ENCODE measurements around the gene NCBP3. TPM values are rescaled to one million over a fixed set of nuclear protein-coding genes. Genes with fewer than 3 reads are reported as not detected.

Gene NCBP3
- total RNA-seq, 1 experiment from 2014 or later: 24.8 TPM

DNA sequence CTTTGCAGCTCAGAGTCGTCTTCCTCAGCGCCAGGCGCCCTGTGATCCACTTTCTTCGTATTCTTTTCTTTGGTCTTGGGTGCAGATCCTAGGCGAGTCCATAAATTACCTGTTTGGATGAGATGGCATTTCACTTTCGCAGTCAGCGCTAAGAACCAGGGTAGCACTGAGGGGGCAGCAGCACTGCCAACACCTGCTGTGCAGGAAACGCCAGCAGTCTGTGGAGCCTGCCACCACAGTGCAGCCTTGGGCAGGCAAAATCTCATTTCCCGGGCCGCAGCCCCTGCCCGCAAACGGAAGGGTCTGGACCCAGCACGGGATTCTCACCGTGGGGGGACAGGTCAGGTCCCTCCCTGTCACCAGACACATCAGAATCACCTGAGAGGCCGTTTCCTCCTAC, 32.9 kb downstream of the NCBP3 start:
- DNase-seq (ENCODE audit: low read depth): no peak

DNA sequence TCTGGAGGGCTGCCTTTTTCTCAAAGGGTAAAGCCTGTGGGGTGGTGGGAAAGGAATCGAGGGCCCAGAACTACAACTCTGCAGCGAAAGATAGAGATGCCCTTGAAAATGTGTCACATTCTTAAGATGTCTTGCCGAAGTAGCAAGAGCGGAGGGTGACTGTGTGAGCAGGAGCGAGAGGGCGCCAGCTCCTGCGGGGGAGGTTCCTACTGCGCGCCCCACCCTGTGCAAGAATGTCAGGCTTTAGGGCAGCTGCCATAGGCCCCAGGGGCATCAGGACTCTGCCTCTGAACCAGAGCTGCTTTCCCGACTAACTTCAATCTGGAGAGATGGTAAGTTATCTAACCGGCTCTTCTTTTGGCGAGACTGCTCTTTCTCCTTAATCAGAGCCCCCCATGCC, 33.3 kb downstream of the NCBP3 start:
- DNase-seq (ENCODE audit: low read depth): no peak

DNA sequence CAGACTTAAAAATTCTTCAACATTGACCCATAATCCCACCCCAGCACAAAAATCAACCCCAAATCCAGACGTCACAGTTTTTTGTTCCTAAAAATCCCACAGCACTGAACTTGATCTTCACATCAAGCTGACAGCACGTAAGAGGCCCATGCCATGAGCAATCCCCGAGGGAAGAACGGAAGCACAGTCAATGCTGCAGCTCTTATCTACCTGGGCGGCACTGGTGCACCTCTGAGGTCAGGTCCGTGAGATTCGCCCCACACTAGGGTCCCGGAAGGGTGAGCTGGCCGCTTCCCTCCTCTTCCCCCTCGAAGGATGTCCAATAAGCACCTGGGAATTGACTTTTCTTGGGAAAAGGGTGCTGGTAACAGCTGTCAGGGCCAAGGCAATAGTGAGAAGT, 33.8 kb downstream of the NCBP3 start:
- no peak for DNase-seq (ENCODE audit: low read depth)

DNA sequence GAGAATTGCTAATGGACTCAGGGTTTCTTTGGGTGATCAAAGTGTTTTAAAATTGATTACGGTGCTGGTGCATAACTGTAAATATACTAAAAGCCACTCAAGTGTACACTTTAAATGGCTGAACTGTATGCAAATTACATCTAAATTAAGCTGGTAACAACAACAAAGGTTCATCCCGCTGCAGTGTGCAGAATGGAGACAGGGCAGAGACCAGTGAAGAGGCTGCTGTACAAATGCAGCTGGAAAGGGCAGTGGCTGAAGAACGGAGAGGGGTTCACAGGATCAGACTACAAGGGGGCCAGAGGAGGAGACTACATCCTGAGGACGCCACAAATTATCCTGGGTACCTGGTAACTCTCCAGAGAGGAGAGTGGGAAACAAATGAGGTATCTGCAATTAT, 36.0 kb downstream of the NCBP3 start:
- no peak for DNase-seq (ENCODE audit: low read depth)

DNA sequence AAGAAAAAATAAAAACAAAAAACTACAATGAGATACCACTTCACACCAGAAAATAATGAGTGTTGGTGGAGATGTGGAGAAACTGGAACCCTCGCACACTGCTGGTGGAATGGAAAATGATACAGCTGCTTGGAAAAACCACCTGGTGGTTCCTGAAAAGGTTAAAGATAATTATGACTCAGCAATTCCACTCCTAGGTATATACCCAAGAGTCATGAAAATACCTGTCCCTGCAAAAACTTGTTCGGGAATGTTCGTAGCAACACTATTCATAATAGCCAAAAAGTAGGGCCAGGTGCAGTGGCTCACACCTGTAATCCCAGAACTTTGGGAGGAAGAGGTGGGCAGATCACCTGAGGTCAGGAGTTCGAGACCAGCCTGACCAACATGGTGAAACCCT, 36.9 kb downstream of the NCBP3 start:
- DNase-seq (ENCODE audit: low read depth): no peak

DNA sequence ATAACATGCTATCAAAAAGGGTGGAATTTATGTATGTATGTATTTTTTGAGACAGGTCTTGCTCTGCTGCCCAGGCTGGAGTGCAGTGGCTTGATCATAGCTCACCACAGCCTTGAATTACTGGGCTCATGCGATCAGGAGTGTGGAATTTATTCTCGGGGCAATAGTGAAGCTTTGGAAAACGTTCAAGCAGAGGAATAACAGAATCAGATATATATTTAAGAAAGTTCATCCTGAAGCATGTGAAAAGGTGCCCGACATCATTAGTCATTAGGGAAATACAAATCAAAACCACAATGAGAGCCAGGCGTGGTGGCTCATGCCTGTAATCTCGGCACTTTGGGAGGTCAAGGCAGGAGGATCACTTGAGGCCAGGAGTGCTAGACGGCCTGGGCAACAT, 37.3 kb downstream of the NCBP3 start:
- peak; percentile 37 for DNase-seq (ENCODE audit: low read depth)

DNA sequence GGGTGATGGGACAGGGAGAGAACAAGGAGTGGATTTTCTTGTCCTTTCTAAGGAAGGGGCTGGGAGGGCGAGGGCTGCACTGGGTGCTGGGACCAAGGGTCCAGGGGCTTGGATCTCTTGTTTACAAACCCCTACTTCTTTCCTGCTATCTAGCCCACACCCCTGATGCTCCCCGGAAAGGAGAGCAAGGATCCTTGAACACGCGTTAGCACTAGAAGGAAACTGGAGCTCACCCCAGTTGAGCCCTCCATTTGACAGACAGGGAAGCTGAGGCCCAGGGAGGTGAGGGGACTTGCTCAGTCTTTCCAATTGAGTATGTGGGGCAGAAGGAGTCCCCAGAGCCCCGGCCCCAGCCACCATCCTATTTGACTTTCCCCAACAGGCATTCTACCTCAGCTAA, 40.5 kb downstream of the NCBP3 start:
- no peak for DNase-seq (ENCODE audit: low read depth)

DNA sequence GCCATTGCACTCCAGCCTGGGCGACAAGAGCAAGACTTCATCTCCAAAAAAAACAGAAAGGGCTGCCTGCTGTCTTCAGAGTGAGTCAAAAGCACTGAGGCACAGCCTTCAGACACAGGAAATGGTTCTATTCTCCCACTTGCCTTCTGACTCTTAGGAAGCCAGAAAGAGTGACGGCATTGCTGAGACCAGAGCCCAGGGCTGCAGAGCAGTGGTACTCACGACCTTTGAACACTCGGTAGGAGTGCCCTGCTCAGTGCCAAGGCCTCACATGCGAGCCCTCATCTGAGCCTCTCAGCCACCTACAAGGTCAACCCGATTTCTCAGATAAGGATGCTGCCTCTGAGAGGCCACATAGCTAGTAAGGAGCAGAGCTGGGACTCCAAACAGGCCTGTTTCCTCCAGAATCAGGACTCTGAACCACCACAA, 41.5 kb downstream of the NCBP3 start:
- peak; percentile 21 for DNase-seq (ENCODE audit: low read depth)

DNA sequence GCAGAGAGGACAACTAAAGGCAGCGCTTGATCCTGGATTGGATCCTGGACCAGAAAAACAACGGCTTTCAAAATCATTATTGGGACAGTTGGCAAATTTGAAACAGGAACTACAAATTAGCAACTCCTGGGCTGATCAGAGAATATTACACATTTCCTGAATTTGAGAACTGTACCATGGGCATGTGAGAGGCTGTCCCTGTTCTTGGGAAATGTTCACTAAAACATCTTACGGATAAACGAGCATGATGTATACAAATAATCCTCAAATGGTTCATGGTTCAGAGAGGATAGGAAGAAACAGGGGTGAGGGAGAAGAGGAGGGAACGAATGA, 42.8 kb downstream of the NCBP3 start:
- DNase-seq (ENCODE audit: low read depth): no peak

DNA sequence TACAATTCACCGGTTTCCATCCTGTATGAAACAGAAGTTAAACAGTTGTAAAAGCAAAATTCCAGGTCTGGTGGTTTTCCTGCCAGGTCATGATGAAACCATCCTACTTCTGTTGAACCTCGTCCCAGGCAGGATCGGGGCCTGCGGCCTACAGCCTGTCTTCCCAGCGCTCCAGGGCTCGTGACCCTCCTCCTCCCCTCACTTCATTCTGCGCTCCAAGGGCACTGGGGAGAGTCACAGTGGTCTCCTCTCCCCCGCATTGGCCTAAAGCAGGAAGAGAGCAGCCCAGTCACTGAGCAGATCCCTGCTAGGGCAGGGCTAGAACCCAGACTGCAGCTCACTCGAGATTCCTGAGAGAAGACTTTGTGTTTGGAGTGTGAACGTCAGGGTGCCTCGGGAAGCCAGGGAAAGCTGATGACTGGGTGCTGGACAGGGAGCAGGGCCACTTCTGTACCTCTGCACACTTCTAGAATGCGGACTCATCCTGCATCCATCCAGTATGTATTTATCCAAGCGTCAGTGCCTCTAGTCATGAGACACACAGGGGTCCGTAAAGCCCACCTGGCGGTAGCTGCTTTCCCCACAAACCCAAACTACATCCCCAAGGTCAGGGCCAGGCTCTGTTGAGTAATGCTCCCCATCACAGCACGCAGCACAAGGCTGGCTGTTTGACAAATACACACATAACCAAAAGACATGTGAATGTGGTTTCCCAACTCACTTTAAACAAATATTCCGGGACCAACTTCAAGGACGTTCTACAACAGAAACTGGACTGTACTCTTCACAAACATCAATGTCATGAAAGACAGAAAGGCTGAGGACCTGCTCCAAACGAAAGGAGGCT, 43.4 kb downstream of the NCBP3 start:
- peak; percentile 91 for DNase-seq (ENCODE audit: low read depth)

DNA sequence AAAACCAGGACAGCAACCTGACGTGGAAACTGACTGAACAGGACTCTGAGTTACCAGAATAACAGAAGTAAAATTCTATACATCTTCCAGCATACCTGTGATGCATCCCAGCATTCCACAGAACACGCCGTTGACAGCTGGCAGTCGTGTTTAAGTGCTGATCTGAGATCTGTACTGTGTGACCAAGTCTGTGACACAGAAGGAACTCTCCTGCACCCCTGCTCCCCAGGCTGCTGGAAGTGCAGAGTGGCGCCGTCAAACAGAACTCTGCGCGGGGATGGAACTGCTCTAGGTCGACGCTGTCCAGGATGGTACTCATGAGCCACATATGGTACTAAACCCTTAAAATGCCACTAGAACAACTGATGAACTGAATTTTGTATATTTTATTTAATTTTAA, 44.3 kb downstream of the NCBP3 start:
- no peak for DNase-seq (ENCODE audit: low read depth)

DNA sequence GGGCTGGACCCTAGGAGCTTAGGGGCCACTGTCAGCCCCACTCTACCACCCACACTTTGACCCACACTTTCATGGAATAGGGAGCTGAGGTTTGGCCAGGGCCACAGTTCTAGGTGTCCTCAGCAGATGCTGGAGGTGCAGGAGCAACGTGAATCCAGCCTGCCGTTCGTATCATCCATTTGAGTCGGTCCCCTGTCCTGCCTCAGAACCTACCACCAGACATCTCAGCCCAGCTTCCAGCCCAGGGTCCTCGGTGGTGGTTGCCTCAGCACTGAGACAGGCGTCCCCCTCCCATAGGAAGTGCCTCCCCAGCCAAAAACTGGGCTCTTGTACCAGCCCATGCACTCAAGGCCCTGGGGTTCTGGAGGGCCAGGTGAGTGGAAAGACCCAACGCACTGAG, 44.7 kb downstream of the NCBP3 start:
- DNase-seq (ENCODE audit: low read depth): no peak

DNA sequence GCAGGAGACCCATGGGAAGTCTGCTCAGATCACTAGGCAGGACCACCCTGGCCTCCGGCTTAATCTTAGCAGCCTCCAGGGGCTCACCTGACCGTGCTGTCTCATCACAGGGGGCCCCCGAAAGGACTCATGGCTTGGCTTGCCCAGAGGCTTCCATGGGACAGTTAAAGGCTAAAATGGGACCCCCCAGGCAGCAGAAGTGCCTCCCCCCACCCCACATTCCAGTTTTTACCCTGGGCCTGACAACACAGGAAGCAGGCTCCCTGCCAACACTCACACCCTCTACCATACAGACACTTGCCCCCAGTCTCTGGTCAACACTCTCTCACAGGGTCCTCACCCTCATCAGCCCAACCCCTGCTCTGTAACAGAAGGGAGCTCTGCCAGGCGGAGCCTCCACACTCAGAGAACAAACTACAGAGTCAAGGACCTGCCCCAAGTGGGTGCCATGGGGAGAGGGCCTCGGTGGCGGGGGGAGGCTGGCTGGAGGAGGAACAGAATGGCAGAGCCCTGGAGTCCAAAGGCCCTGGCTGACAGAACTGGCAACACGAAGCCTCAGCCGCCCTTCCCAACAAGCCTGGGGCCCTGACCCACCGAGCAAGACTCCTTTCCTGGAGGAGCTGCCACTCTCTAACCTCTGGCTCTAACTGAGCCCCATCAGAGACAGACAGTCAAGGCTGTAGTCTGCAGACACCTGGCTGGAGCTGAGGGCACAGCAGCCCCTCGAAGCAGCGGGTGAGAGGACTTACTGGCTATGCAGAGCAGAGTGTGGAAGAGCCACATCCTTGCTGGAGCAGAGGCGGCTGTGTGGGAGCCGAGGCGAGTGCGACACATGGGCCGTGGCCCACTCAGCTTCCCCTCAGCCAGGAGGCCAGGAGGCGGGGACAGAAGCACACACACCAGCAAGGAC, 45.4 kb downstream of the NCBP3 start, which contains the start of gene ITGAE:
TSS of gene ITGAE (minus strand) at position 827 of the 910 bp plus-strand sequence. CDS start at position 783, 44 bp downstream.
- no peak for DNase-seq (ENCODE audit: low read depth)

DNA sequence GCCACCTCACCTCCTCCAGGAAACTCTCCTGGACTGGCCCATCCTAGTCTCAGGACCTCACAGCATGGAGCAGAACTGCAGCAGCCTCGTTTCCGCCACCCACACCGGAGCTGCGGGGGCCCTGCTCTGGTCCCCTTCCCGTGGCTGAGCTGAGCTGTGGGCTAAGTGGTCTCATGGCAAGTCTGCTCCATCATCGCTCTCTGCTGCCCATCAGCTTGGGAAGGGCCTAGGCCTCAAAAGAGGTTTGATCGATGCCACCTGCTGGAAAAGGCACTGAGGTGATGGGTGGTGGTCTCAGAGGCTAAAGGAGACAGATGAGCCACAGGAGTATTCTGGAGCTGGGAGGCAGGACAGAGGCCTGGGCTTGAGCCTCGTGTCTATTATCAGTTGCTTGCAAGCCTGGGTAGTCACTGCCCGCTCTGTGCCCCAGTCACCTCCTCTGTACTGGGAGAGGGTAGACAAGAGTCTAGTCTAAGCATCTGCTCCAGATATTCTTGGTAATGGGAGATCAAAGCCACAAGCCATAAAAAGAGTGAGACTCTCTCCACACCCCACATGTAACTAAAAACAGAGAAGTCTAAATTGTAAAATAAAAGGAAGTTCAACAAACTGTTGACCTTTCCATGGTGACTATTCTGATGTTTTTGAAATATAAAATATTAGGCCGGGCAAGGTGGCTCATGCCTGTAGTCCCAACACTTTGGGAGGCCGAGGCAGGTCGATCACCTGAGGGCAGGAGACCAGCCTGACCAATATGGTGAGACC, 46.7 kb downstream of the NCBP3 start:
- no peak for DNase-seq (ENCODE audit: low read depth)

DNA sequence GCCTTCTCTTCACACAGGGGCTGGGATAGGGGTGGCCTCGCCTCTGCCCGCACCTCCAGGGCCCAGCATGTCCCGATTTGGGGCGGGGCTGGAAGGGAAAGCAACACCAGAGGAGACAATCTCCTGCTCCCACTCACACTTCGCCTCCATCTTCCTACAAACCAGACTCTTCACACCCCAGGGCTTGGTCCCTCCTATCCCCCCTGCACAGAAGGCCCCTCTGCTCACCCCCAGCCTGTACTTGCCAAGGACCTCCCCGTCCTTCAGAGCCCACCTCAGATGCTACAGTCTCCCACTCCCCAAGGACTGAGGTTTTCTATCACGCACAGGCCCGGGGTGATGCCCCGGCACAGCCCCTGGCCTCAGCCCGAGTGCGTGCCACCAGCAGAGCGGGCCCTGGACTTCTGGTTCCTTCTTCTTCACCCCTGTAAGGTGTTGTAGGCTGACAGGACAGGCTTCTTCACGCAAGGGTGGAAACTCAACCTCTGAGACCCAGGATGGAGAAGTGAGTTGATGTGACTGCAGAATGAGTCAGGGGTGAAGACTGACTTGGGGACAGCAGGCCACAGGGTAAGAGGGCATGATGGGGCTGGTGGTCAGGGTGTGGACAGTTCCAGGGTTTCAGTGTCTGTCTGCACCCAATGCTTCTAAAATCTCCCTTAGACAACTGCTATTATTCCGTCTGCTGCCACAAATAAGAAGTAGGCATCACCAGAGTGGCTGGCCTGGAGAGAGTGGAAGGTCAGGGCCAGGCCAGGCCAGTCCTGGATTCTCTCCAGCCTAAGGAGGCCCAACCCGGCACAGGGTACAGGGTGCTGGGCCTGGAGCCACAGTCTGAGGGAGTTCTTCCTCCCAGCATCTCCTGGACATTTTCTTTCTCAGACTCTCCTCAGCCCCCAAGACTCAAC, 47.5 kb downstream of the NCBP3 start:
- DNase-seq (ENCODE audit: low read depth): peak; percentile 31

DNA sequence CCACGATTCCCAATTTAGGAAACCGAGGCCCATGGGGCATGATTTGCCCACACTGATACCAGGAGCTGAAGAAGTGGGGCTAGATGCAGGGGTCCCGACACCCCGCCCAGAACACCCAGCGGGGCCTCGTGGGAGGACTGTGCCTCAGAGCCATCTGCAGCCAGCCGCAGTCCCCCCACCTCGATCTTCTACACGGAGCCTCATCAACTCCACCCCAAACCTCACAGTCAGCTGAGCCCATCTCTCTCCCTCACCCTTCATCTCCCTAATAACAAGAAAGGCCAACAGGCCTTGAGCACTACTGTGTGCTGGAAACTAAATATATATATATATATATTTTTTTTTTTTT, 49.2 kb downstream of the NCBP3 start:
- DNase-seq (ENCODE audit: low read depth): no peak

DNA sequence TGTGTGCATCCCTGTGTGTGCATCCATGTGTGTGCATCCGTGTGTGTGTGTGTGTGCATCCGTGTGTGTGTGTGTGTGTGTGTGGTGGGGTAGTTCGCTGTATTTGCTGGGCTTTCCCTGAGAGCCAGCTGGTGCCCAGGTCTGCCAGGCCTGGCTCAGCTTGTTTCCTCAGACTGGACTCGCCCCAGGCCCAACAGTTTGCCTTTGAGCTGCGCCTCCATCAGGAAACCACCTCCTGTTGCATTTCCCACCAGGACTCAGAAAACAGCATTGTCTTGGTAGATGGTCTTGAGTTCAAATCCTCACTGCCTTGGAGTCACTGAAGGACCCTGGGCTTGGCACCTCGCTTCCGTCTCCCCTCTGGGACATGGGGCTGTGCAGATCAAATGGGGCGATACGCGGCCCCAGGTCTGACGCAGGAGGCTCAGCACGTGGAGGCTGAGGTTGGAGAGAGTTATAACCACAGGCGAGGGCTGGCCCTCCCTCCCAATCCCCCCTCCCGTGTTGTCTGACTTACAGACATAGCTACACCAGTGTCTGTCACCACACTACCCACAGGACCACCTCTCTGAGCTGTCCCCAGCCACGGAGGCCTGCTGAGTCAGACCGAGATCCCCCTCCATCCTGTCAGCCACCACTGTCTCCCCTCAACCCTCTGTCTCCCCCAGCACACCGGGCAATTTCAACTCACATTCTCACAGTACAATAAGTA, 49.8 kb downstream of the NCBP3 start:
- no peak for DNase-seq (ENCODE audit: low read depth)

DNA sequence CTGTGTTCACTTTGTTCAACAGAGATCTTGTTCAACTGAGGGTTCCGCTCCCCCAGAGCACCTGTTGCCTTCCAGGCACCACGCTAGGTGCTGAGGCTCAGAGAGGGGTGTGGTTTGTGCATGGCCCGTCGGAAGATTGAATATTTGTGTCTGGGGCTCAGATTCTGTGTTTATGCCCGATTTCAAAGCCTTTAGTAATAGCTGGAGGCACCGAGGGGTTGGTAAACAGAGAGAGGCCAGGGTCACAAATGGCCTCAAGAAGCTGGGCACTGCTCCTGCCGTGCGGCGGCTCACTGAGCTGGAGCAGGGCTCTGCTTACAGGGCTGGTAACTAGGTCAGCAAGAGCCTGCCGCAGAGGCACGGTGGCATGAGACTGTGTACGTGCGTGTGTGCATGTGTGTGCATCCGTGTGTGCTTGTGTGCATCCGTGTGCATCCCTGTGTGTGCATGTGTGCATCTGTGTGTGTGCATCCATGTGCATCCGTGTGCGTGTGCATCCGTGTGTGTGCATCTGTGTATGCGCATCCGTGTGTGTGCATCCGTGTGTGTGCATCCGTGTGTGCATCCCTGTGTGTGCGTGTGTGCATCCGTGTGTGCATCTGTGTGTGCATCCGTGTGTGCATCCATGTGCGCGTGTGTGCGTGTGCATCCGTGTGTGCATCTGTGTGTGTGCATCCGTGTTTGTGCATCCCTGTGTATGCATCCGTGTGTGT, 50.5 kb downstream of the NCBP3 start:
- DNase-seq (ENCODE audit: low read depth): peak; percentile 63

DNA sequence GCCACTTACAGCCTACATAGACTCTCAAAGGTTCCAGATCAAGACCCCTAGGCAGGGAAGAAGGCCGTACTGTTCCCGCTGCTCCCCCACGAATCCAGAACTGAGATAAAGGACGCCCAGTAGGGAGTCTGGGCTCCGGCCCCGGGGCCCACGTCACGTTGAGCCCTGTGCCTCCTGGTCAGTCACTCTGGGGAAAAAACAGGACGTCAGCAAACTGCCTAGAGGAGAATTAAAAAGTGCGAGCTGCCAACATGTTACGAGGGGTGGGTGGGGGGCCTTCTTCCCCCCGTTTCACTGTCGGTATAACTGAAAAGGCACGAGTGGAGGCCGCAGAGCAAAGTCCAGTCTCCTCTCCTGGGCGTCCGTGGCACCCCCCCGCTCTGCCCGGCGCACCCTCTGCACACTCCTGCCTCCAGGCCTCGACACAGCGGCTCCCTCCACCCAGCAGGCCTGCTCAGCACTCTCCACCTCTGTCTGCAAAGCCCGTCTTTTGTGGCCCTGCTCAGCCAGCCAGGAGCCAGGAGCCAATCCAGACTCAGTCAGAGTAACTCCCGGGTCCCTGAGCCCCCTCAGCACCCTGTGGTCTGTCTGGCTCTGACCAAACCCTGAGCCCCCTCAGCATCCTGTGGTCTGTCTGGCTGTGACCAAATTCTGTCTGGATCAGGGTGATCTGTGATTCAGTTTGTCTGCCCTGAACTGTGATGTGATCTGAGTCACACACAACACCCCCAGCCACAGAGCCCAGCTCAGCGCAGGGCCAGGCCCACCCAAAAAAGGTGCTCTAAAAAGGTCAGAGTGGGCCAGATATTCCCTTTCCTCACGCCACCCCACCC, 51.3 kb downstream of the NCBP3 start:
- peak; percentile 62 for DNase-seq (ENCODE audit: low read depth)
